Adrenal gland (tissue), 12 donors: ENCODE measurements around the gene ATP2C1. TPM values are rescaled to one million over a fixed set of nuclear protein-coding genes. Genes with fewer than 3 reads are reported as not detected.

Experiments
- DNase-seq, 7 donors: peaks; one replicate each; pipeline ENCODE4 v3.0.0-alpha.2; 2019 to 2020
- H3K27ac ChIP-seq, 5 donors: fragments of 200-600 bp; sonication (generic) in 4 of 5; 1 replicate in 3 of 5; 2 replicates in 2 of 5; pipeline versions ENCODE4 v1.5.1 to v1.8.0; 2016 to 2020; ENCODE audit warnings: mild to moderate bottlenecking in 1 of 5
- H3K27me3 ChIP-seq: fragments of 200-600 bp; 2 replicates; pipeline ENCODE4 v1.8.0; 2021
- H3K36me3 ChIP-seq, 2 donors: fragments of 200-600 bp; replicated peaks in 1 of 2; 1 replicate in 1 of 2; 2 replicates in 1 of 2; pipeline versions ENCODE4 v1.5.1 to v1.8.0; 2018 to 2022
- H3K4me1 ChIP-seq, 2 donors: fragments of 200-600 bp; replicated peaks in 1 of 2; 1 replicate in 1 of 2; 2 replicates in 1 of 2; pipeline versions ENCODE4 v1.5.1 to v1.8.0; 2018 to 2021
- H3K4me3 ChIP-seq, 4 donors: fragments of 200-600 bp; sonication (generic) in 3 of 4; one replicate each; pipeline ENCODE4 v1.5.1; 2016 to 2018
- H3K9me3 ChIP-seq, 3 donors: fragments of 200-600 bp; sonication (generic) in 1 of 3; replicated peaks in 1 of 3; 1 replicate in 2 of 3; 2 replicates in 1 of 3; pipeline versions ENCODE4 v1.5.1 to v1.8.0; 2016 to 2021
- POLR2A ChIP-seq, 2 donors: fragments of 450-650 bp; IDR thresholded peaks; one replicate each; pipeline ENCODE4 v1.6.1; 2017; ENCODE audit warnings: antibody characterized with exemption in 2 of 2, mild to moderate bottlenecking in 2 of 2, moderate library complexity in 1 of 2
- WGBS, 4 donors: extraction: QIAGEN DNeasy Blood & Tissue Kit in 2 of 4; methylation state at CpG; one replicate each; pipeline versions ENCODE4 v1.1.5 to v1.1.7; 2013 to 2017; 5-methylcytosine and 5-hydroxymethylcytosine counted together
- intact Hi-C, 2 donors: fragments of 100-400 bp; cut with DNase I; formaldehyde crosslinking; loops; one replicate each; pipeline versions ENCODE4 v1.14.1 to v1.15.0; 2022 to 2023
- polyA plus RNA-seq, 3 donors: library from polyadenylated mRNA; stranded (reverse); fragments of 200-250 nt in 2 of 3; fragments of 350-450 nt in 1 of 3; fragmentation: Illumina TruSeq in 1 of 3; extraction: RNeasy Lipid Tissue Mini Kit (QIAGEN cat#74804) in 1 of 3; gene quantifications; one replicate each; pipeline ENCODE4 v1.2.3, GENCODE V29; 2013 to 2014
- total RNA-seq, 9 donors: library from RNA; depleted of rRNA in 4 of 9; stranded (reverse); fragments of >200 nt in 4 of 9; fragments of 120-200 nt in 1 of 9; fragmentation: NEBNext Ultra II Directional in 1 of 9; extraction: Animal tissue kit (Norgen Biotek cat#: 25700) in 1 of 9; gene quantifications; one replicate each; pipeline versions ENCODE4 v1.1.0 to v1.2.4, GENCODE V29; 2013 to 2023
- TF ChIP-seq, protein P1 (sequence below), 6 experiments: fragments of 450-650 bp in 4 of 6; fragments of 200-600 bp in 2 of 6; sonication (generic) in 1 of 6; IDR thresholded peaks; 1 replicate in 5 of 6; 2 replicates in 1 of 6; pipeline versions ENCODE4 v1.5.1 to v1.8.0; 2016 to 2021; ENCODE audit warnings: antibody characterized with exemption in 6 of 6, mild to moderate bottlenecking in 2 of 6, moderate library complexity in 1 of 6
- donor health status: healthy with polysubstance abuse.
- donor health status: Bipolar disorder and iron deficiency.
- donor health status: DM: yes; HTN: yes; CAD: no.
- donor health status: DM: no; HTN: no; CAD: no.
- donor health status: DM: no; HTN: no; CAD: no.
- donor health status: DM: yes; HTN: yes; CAD: no.

ATP2C1 gene
- total and polyA plus RNA-seq, 12 donors, result 26.7 to 78.6 (median 55.5) TPM

GRCh38 chr3:131018970-131019369, 125.1 kb downstream of the ATP2C1 start:
- Histone ChIP-seq H3K27me3 (no peaks in the 10 kb centered on the region), H3K4me1 (peaks cover 0 to 27% of the 10 kb centered on the region in 2 donors), H3K36me3 (peaks cover 0 to 25% of the 10 kb centered on the region in 2 donors), H3K27ac (no peak overlapping the region), H3K4me3 (no peak overlapping the region), H3K9me3 (no peaks in the 10 kb centered on the region)
- TF ChIP-seq POLR2A (IDR thresholded peaks at IDR 0.05), result no peak
- TF ChIP-seq, protein P1, sequence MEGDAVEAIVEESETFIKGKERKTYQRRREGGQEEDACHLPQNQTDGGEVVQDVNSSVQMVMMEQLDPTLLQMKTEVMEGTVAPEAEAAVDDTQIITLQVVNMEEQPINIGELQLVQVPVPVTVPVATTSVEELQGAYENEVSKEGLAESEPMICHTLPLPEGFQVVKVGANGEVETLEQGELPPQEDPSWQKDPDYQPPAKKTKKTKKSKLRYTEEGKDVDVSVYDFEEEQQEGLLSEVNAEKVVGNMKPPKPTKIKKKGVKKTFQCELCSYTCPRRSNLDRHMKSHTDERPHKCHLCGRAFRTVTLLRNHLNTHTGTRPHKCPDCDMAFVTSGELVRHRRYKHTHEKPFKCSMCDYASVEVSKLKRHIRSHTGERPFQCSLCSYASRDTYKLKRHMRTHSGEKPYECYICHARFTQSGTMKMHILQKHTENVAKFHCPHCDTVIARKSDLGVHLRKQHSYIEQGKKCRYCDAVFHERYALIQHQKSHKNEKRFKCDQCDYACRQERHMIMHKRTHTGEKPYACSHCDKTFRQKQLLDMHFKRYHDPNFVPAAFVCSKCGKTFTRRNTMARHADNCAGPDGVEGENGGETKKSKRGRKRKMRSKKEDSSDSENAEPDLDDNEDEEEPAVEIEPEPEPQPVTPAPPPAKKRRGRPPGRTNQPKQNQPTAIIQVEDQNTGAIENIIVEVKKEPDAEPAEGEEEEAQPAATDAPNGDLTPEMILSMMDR (IDR thresholded peaks at IDR 0.05), result no peak
- intact Hi-C loops, result no loop called here
- DNase-seq, result no peak
- 87 to 93% (median 91%) methylated on average over 3 of the region's 3 CpGs for WGBS, 4 donors

- Histone ChIP-seq H3K27ac (no peak overlapping the region), H3K9me3 (no peaks in the 10 kb centered on the region), H3K4me1 (peaks cover 1 to 29% of the 10 kb centered on the region in 2 donors), H3K36me3 (peaks cover 0 to 14% of the 10 kb centered on the region in 2 donors), H3K27me3 (no peaks in the 10 kb centered on the region), H3K4me3 (no peak overlapping the region)
- TF ChIP-seq, protein P1 (IDR thresholded peaks at IDR 0.05), result no peak
- TF ChIP-seq POLR2A (IDR thresholded peaks at IDR 0.05), result no peak
- DNase-seq, result no peak
- intact Hi-C loops, result no loop called here
- WGBS, 4 donors, result 77 to 86% (median 83%) methylated on average over 5 of the region's 5 CpGs
Observed at GRCh38 chr3:131020122-131020693, 126.3 kb downstream of the ATP2C1 start.

DNA sequence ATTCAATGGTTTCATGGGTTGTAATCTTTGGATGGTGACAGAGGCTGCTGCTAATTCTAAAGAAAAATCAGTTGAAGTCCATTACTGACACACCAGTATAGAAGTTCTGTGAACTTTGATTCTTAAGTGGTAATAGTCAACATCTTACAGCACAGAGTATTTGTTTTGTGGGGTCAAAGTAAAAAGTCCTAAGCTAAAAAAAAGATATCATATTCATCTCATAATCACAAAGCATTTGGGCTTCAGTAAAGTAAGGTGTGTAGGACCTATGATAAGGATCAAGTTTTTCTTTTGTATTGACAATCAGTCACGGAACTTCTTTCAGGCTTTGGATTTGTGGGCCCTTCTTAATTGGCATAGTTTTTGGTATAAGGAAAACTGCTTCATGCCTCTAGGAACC, 131.7 kb downstream of the ATP2C1 start:
- DNase-seq, result no peak
- no peaks in the 10 kb centered on the region for H3K36me3 ChIP-seq
- peak overlapping the region in 1 of 4 donors; percentile 78 for H3K4me3 ChIP-seq
- H3K27ac ChIP-seq, result no peak overlapping the region
- intact Hi-C loops, result no loop called here
- H3K4me1 ChIP-seq, result peaks cover 11 to 35% of the 10 kb centered on the region in 2 donors
- 87 to 98% (median 95%) methylated on average over 1 of the region's 1 CpG for WGBS, 4 donors
- no peak for TF ChIP-seq POLR2A (IDR thresholded peaks at IDR 0.05)
- TF ChIP-seq, protein P1 (IDR thresholded peaks at IDR 0.05), result no peak
- H3K9me3 ChIP-seq, result no peaks in the 10 kb centered on the region
- H3K27me3 ChIP-seq, result no peaks in the 10 kb centered on the region

DNA sequence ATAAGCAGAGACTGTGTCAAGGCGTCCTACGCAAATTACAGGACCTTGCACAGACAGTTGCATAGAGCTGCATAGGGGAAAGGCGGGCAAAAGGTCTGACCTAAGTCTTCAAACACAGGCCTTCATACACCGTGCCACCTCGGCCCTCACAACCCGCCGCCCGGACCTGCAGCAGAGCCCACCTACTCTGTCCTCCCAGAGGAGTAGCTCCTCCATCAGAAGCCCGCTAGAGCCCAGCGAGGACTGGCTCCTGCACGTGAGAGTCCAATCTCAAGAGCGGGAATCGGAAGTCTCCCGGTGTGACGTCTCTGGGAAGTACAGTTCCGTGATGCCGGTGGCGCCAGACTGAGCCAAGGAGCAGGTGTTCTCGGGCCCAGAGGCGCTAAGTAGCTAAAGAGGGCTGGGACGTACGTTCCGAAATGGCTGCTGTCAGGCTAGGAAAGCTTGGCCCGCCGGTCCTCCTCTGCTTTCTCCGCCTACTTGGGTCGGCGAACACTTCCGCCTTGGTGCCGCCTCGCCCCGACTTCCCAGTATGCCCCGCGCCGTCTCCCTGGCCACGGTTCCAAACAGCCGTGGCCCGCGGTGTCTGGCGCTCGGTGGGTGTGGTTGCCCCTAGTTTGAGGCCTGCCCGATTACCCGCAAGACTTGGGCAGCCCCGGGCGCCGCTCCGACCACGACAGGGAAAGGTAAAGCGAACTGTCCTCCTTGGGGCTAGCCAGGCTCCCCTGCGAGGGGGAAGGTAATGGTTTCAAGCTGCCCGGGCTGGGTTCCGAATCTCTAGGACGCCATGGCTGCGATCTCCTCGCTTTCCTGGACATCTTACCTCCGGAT, 132.7 kb downstream of the ATP2C1 start, which contains the start of the genes ASTE1 and NEK11:
Gene ASTE1, minus strand, starts transcription at position 505 of the 831 bp plus-strand sequence. CDS start 1,519 bp downstream, outside the sequence.
Gene NEK11, plus strand, starts transcription at position 557 of the 831 bp plus-strand sequence. CDS start 2,832 bp downstream, outside the sequence.
- no peaks in the 10 kb centered on the region for H3K9me3 ChIP-seq
- TF ChIP-seq, protein P1 (IDR thresholded peaks at IDR 0.05), result no peak
- peak; percentile 28 to 73 for TF ChIP-seq POLR2A (IDR thresholded peaks at IDR 0.05)
- H3K4me1 ChIP-seq, result peaks cover 11 to 25% of the 10 kb centered on the region in 2 donors
- no peaks in the 10 kb centered on the region for H3K36me3 ChIP-seq
- H3K27me3 ChIP-seq, result no peaks in the 10 kb centered on the region
- WGBS, 4 donors, result 0 to 1% (median 1%) methylated on average over 10 to 56 of the region's 56 CpGs
- peak within 1 kb of the TSS; percentile 53 to 92 (median 71) for H3K27ac ChIP-seq
- intact Hi-C loops, result no loop called here
- H3K4me3 ChIP-seq, result peak within 1 kb of the TSS; percentile 9 to 78 (median 56)
- peak; percentile 83 to 92 (median 89) for DNase-seq
